K562 (cell line): Measurements from ENCODE around the gene GJA10. TPM values are rescaled to one million over a fixed set of nuclear protein-coding genes. Genes with fewer than 3 reads are reported as not detected.
"Not testable (repeated sequence)": the region's sequence is repeated elsewhere in the genome, so short reads cannot be mapped to it uniquely, and the experiment has no call there.

Source experiments
- ATAC-seq: fragments of 200-7000 bp; cut with Tn5 transposase; 3 replicates; pipeline ENCODE4 v1.9.1; 2020; ENCODE audit warnings: moderate library complexity
- BruUV-seq: library from RNA; stranded (reverse); fragments of 400-500 nt; replicated peaks from 2 replicates; lab custom pipeline; 2021; lab: Mats Ljungman, UMichigan
- CTCF ChIA-PET: fragments of 300-600 bp; formaldehyde crosslinking; extraction: SDS; loops from one replicate; lab custom pipeline; 2021; ENCODE audit warnings: low intra/inter-chr PET ratio; lab: Yijun Ruan, JAX
- POLR2A ChIA-PET: fragments of 300-600, 350-650 bp; sonication (Branson Sonifier 250); formaldehyde crosslinking; extraction: SDS; loops from one replicate; lab custom pipeline; 2021; ENCODE audit warnings: antibody characterized with exemption, inconsistent platforms; lab: Yijun Ruan, JAX
- DNase-seq, 4 experiments: peaks; one replicate each; pipeline versions ENCODE4 v3.0.0 to v3.0.0-alpha.2; 2011 to 2018; ENCODE audit warnings: low spot score in 3 of 4, mixed read lengths in 3 of 4; ENCODE audit errors: extremely low read depth in 1 of 4
- FAIRE-seq: peaks from 2 replicates; lab custom pipeline; 2011; peaks lifted over from hg19 to GRCh38; lab: Jason Lieb, UNC
- H2AFZ ChIP-seq: 2 replicates; pipeline ENCODE4 v1.6.0; 2011; ENCODE audit warnings: low read depth, low read length, control low read depth, inconsistent platforms
- H3K27ac ChIP-seq: fragments of 200-600 bp; 3 replicates; pipeline ENCODE4 v1.8.0; 2011; ENCODE audit warnings: low read depth, mild to moderate bottlenecking, control low read depth, inconsistent platforms, low read length, moderate library complexity, mixed read lengths; ENCODE audit errors: extremely low read depth
- H3K27me3 ChIP-seq, 2 experiments: fragments of 300-600 bp in 1 of 2; 2 replicates in 1 of 2; 3 replicates in 1 of 2; pipeline versions ENCODE4 v1.6.0 to v1.8.0; 2011; ENCODE audit warnings: inconsistent platforms in 2 of 2, low read length in 2 of 2, mild to moderate bottlenecking in 1 of 2, mixed read lengths in 1 of 2, moderate library complexity in 1 of 2; ENCODE audit not compliant: control insufficient read depth in 2 of 2, insufficient read depth in 2 of 2
- H3K36me3 ChIP-seq: fragments of 300-600 bp; 3 replicates; pipeline ENCODE4 v1.8.0; 2011; ENCODE audit warnings: mild to moderate bottlenecking, low read length, inconsistent platforms; ENCODE audit not compliant: control insufficient read depth, insufficient read depth
- H3K4me1 ChIP-seq, 2 experiments: fragments of 200-600 bp in 1 of 2; replicated peaks in 1 of 2; 2 replicates in 1 of 2; 3 replicates in 1 of 2; pipeline versions ENCODE4 v1.5.1 to v1.8.0; 2011; ENCODE audit warnings: inconsistent platforms in 2 of 2, low read length in 2 of 2, mild to moderate bottlenecking in 1 of 2, mixed read lengths in 1 of 2, moderate library complexity in 1 of 2; ENCODE audit not compliant: control insufficient read depth in 2 of 2, insufficient read depth in 2 of 2
- H3K4me2 ChIP-seq: 2 replicates; pipeline ENCODE4 v1.6.1; 2011; ENCODE audit warnings: low read length, control low read depth, inconsistent platforms, mixed read lengths; ENCODE audit not compliant: insufficient read depth
- H3K4me3 ChIP-seq: fragments of 200-600 bp; sonication (generic), shearing (Covaris generic); 2 replicates; pipeline ENCODE4 v1.5.1; 2016; ENCODE audit warnings: control low read depth, inconsistent platforms
- H3K79me2 ChIP-seq: fragments of 200-600 bp; 3 replicates; pipeline ENCODE4 v1.8.0; 2011; ENCODE audit warnings: low read length, inconsistent platforms; ENCODE audit not compliant: control insufficient read depth, insufficient read depth
- H3K9ac ChIP-seq, 2 experiments: 2 replicates each; pipeline versions ENCODE4 v1.6.0 to v1.6.1; 2011; ENCODE audit warnings: low read depth in 2 of 2, low read length in 2 of 2, control low read depth in 1 of 2, inconsistent platforms in 1 of 2, mild to moderate bottlenecking in 1 of 2, mixed read lengths in 1 of 2; ENCODE audit not compliant: insufficient read depth in 1 of 2
- H3K9me1 ChIP-seq: one replicate; pipeline ENCODE4 v1.6.0; 2011; ENCODE audit warnings: inconsistent platforms, mild to moderate bottlenecking, low read length, moderate library complexity; ENCODE audit not compliant: control insufficient read depth, insufficient read depth
- H3K9me3 ChIP-seq: replicated peaks from 2 replicates; pipeline ENCODE4 v1.5.1; 2011; ENCODE audit warnings: low read depth, low read length, inconsistent platforms; ENCODE audit not compliant: control insufficient read depth, insufficient read depth
- H4K20me1 ChIP-seq: replicated peaks from 2 replicates; pipeline ENCODE4 v1.6.1; 2011; ENCODE audit warnings: low read length, inconsistent platforms, mixed read lengths; ENCODE audit not compliant: control insufficient read depth, insufficient read depth
- NEUROD1 ChIP-seq: fragments of 150-350 bp; IDR thresholded peaks from 2 replicates; pipeline ENCODE4 v1.6.1; 2014; ENCODE audit warnings: borderline replicate concordance, low read length, low read depth; ENCODE audit not compliant: partially characterized antibody
- SMAD4 ChIP-seq: fragments of 250-450 bp; sonication (Bioruptor Pico); conservative IDR thresholded peaks from 2 replicates; pipeline ENCODE4 v1.8.0; 2021; ENCODE audit warnings: inconsistent platforms, mild to moderate bottlenecking, moderate library complexity
- TCF15 ChIP-seq: fragments of 250-450 bp; sonication (Bioruptor Pico); IDR thresholded peaks from 2 replicates; pipeline ENCODE4 v1.8.0; 2022; ENCODE audit warnings: moderate library complexity, mild to moderate bottlenecking, inconsistent platforms
- WGBS: fragments of 100-300 bp; shearing (Covaris generic); methylation state at CpG from one replicate; pipeline ENCODE4 v1.1.6; 2016; ENCODE audit warnings: low coverage, mixed read lengths; ENCODE audit not compliant: insufficient coverage; ENCODE audit errors: missing lambda C conversion rate; 5-methylcytosine and 5-hydroxymethylcytosine counted together
- in situ Hi-C: fragments of 300-500 bp; cut with MboI; formaldehyde crosslinking; loops from 4 replicates; pipeline ENCODE4 v1.15.0; 2018; ENCODE audit warnings: inconsistent platforms, mixed read lengths
- intact Hi-C: fragments of 100-400 bp; cut with micrococcal nuclease; formaldehyde crosslinking; loops from 2 replicates; pipeline ENCODE4 v1.14.2; 2022
- polyA plus RNA-seq, 8 experiments: library from polyadenylated mRNA; depleted of rRNA in 4 of 8; stranded (reverse) in 5 of 8; unstranded in 3 of 8; fragments of >200 nt; fragmentation: Nextera tagmentation in 2 of 8; fragmentation: Illumina TruSeq in 1 of 8; extraction: Ambion mirVana in 2 of 8; extraction: Trizol in 1 of 8; gene quantifications; 2 replicates each; pipeline versions ENCODE4 v1.2.1 to v1.2.3, GENCODE V29; 2011 to 2014; ENCODE audit warnings: inconsistent platforms in 1 of 8, missing spikeins in 1 of 8
- total RNA-seq, 7 experiments: library from RNA; depleted of rRNA in 6 of 7; stranded (reverse); fragments of >200 nt in 6 of 7; fragmentation: Illumina TruSeq in 2 of 7; extraction: Trizol in 2 of 7; gene quantifications; 2 replicates each; pipeline versions ENCODE4 v1.2.1 to v1.2.3, GENCODE V29; 2011 to 2021; ENCODE audit warnings: low replicate concordance in 1 of 7

The GJA10 gene
- total and polyA plus RNA-seq, 9 of the 15 experiments (the other 6 are each of a cell fraction or from before 2014, with no cell fraction given) = not detected

GRCh38 chr6:89894169-89894568 lies at the start of gene GJA10 (continued):
- no peak for TF ChIP-seq NEUROD1
- TF ChIP-seq SMAD4 (CRISPR knock-in tag) = no peak
- TF ChIP-seq TCF15 (CRISPR knock-in tag) = no peak

- H3K4me3 ChIP-seq, BruUV-seq, intact Hi-C loops, H3K9me3 ChIP-seq, H3K27me3 ChIP-seq, ATAC-seq, H4K20me1 ChIP-seq, in situ Hi-C loops, DNase-seq, H3K4me2 ChIP-seq, H3K9me1 ChIP-seq, H3K27ac ChIP-seq, H3K4me1 ChIP-seq, H3K9ac ChIP-seq, H2AFZ ChIP-seq, FAIRE-seq: not testable (repeated sequence)
- H3K79me2 ChIP-seq = peaks cover 37% of the 10 kb centered on the region
- H3K36me3 ChIP-seq = peaks cover 57% of the 10 kb centered on the region; the same call in 1 of the 3 replicates
- ChIA-PET CTCF (interaction anchor here (0.7 kb wide), 1 partner anchor 239 kb away, joined by 4 read pairs; no protein-coding TSS in a partner anchor), POLR2A (interaction anchor here (0.7 to 0.8 kb wide), 2 partner anchors 15 to 98 kb away, joined by 3 to 4 read pairs; no protein-coding TSS in a partner anchor)
- 96% methylated on average over 5 of the region's 5 CpGs for WGBS
Measured at GRCh38 chr6:89847513-89847912, 46.8 kb upstream of the GJA10 start.
